CD4-positive, alpha-beta T cell treated with Interleukin-4 for 1 hour (primary cell): Measurements from ENCODE around the gene NLGN2.
A peak's percentile ranks its signal among the peaks of the same experiment; 100 is the strongest.

ENCODE experiments used
- DNase-seq, 2 donors: peaks; one replicate each; pipeline ENCODE4 v3.0.0-alpha.2; 2020 to 2022

NLGN2 gene

DNA sequence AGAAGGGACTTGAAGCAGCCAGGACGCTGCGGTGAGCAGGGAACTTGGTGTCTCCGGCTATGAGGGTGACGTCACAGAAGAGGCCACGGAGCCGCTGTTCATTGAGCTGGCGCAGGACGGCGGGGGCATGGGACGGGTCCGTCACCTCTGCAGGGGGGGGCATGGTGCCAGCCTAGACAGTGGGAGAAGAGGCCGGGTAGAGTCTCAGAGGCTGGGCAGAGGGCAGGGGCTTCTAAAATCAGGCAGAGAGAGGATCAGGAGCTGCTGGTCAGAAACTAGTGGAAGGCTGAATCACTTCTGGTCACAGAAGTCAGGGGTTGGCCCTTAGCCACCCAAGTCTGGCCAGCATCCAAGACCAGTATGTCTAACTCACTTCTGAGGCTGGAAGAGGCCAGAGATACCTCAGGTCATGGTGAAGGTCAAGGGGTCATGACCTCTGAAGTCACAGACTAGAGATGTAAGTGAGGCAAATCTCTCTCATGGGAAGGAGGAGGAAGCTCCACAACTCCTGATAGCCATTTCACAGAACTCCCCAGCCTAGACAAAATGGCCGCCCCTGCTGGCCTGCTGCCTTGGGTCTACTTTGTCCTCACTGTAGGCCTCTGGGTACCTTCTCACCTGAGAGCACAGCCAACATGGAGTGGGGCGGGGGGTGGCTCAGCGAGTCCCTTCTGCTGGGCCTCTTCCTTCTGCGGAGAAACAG, 59.1 kb downstream of the NLGN2 start:
- DNase-seq: peak in 1 of 2 donors; percentile 52

- no peak for DNase-seq
These were observed 59.9 kb downstream of the NLGN2 start for GRCh38 chr17:7467498-7467897.

- DNase-seq: no peak
These were observed 60.6 kb downstream of the NLGN2 start for GRCh38 chr17:7468290-7468689.

GRCh38 chr17:7468804-7469389, 61.3 kb downstream of the NLGN2 start:
- DNase-seq: no peak
